ENCODE data around the gene CPD.

Gene CPD

GRCh38 chr17:30369995-30370394 lies 8.7 kb upstream of the CPD start:
- Histone ChIP-seq H4K20me1 (ENCODE audit: insufficient read depth, low read length) (no peaks in the 10 kb centered on the region), H3K4me2 (ENCODE audit: low read length) (no peak overlapping the region), H3K36me3 (replicated peaks; ENCODE audit: low read depth, low read length) (no peaks in the 10 kb centered on the region), H3K9me3 (ENCODE audit: insufficient read depth, low read length) (no peaks in the 10 kb centered on the region), H3K27ac (ENCODE audit: low read length) (no peak overlapping the region), H3K9ac (ENCODE audit: low read length) (no peak overlapping the region), H3K79me2 (ENCODE audit: low read length) (no peaks in the 10 kb centered on the region), H2AFZ (ENCODE audit: low read depth, low read length) (no peak overlapping the region), H3K4me3 (ENCODE audit: low read length) (no peak overlapping the region), H3K4me1 (ENCODE audit: low read length) (no peaks in the 10 kb centered on the region), H3K27me3 (ENCODE audit: low read depth, low read length) (peaks cover 30% of the 10 kb centered on the region)
- TF ChIP-seq EZH2phosphoT487 (IDR thresholded peaks at IDR 0.05; ENCODE audit: low read depth) (no peak), CTCF (IDR thresholded peaks at IDR 0.05; ENCODE audit: low read depth, low read length) (no peak)

- H3K36me3 ChIP-seq (replicated peaks; ENCODE audit: low read depth, low read length): no peaks in the 10 kb centered on the region
- peaks cover 26% of the 10 kb centered on the region for H3K27me3 ChIP-seq (ENCODE audit: low read depth, low read length)
- no peak overlapping the region for H3K27ac ChIP-seq (ENCODE audit: low read length)
- TF ChIP-seq EZH2phosphoT487 (IDR thresholded peaks at IDR 0.05; ENCODE audit: low read depth): no peak
- peak; percentile 31; the same call in 1 of the 2 replicates for TF ChIP-seq CTCF (IDR thresholded peaks at IDR 0.05; ENCODE audit: low read depth, low read length)
- no peak overlapping the region for H3K4me3 ChIP-seq (ENCODE audit: low read length)
- no peaks in the 10 kb centered on the region for H3K4me1 ChIP-seq (ENCODE audit: low read length)
- H3K4me2 ChIP-seq (ENCODE audit: low read length): no peak overlapping the region
- no peak overlapping the region for H2AFZ ChIP-seq (ENCODE audit: low read depth, low read length)
- no peak overlapping the region for H3K9ac ChIP-seq (ENCODE audit: low read length)
- H3K9me3 ChIP-seq (ENCODE audit: insufficient read depth, low read length): no peaks in the 10 kb centered on the region
- no peaks in the 10 kb centered on the region for H3K79me2 ChIP-seq (ENCODE audit: low read length)
- H4K20me1 ChIP-seq (ENCODE audit: insufficient read depth, low read length): no peaks in the 10 kb centered on the region
These were observed 6.0 kb upstream of the CPD start for GRCh38 chr17:30372755-30373154.

- Histone ChIP-seq H3K4me1 (ENCODE audit: low read length) (peaks cover 14% of the 10 kb centered on the region), H3K9ac (ENCODE audit: low read length) (no peak overlapping the region), H3K27ac (ENCODE audit: low read length) (no peak overlapping the region), H3K4me2 (ENCODE audit: low read length) (no peak overlapping the region), H3K36me3 (replicated peaks; ENCODE audit: low read depth, low read length) (no peaks in the 10 kb centered on the region), H3K27me3 (ENCODE audit: low read depth, low read length) (peaks cover 29% of the 10 kb centered on the region), H3K4me3 (ENCODE audit: low read length) (no peak overlapping the region), H4K20me1 (ENCODE audit: insufficient read depth, low read length) (peaks cover 7% of the 10 kb centered on the region; the same call in 1 of the 2 replicates), H3K79me2 (ENCODE audit: low read length) (no peaks in the 10 kb centered on the region), H2AFZ (ENCODE audit: low read depth, low read length) (no peak overlapping the region), H3K9me3 (ENCODE audit: insufficient read depth, low read length) (no peaks in the 10 kb centered on the region)
- TF ChIP-seq CTCF (IDR thresholded peaks at IDR 0.05; ENCODE audit: low read depth, low read length) (no peak), EZH2phosphoT487 (IDR thresholded peaks at IDR 0.05; ENCODE audit: low read depth) (no peak)
These were observed 3.1 kb upstream of the CPD start for GRCh38 chr17:30375661-30376060.

- Histone ChIP-seq H3K79me2 (ENCODE audit: low read length) (no peaks in the 10 kb centered on the region), H3K9me3 (ENCODE audit: insufficient read depth, low read length) (no peaks in the 10 kb centered on the region), H3K4me3 (ENCODE audit: low read length) (no peak overlapping the region), H4K20me1 (ENCODE audit: insufficient read depth, low read length) (peaks cover 13% of the 10 kb centered on the region; the same call in 1 of the 2 replicates), H3K4me2 (ENCODE audit: low read length) (no peak overlapping the region), H2AFZ (ENCODE audit: low read depth, low read length) (no peak overlapping the region), H3K27me3 (ENCODE audit: low read depth, low read length) (peaks cover 29% of the 10 kb centered on the region), H3K36me3 (replicated peaks; ENCODE audit: low read depth, low read length) (no peaks in the 10 kb centered on the region), H3K9ac (ENCODE audit: low read length) (no peak overlapping the region), H3K27ac (ENCODE audit: low read length) (no peak overlapping the region), H3K4me1 (ENCODE audit: low read length) (peaks cover 21% of the 10 kb centered on the region)
- TF ChIP-seq CTCF (IDR thresholded peaks at IDR 0.05; ENCODE audit: low read depth, low read length): no peak
- TF ChIP-seq EZH2phosphoT487 (IDR thresholded peaks at IDR 0.05; ENCODE audit: low read depth): no peak
These were observed 1.9 kb upstream of the CPD start for GRCh38 chr17:30376621-30377452.

Measured in OCI-LY3 (cell line).